OCI-LY1 (cell line): ENCODE data around the gene PPP1R9A.

Experiments used
- CTCF ChIP-seq: fragments of 200-600 bp; sonication (generic), shearing (Covaris generic); IDR thresholded peaks from 2 replicates; pipeline ENCODE4 v1.5.1; 2017; ENCODE audit warnings: mild to moderate bottlenecking, antibody characterized with exemption, low read length, moderate library complexity, mixed read lengths
- EZH2 ChIP-seq: fragments of 200-600 bp; sonication (generic), shearing (Covaris generic); IDR thresholded peaks from 2 replicates; pipeline ENCODE4 v1.8.0; 2017; ENCODE audit warnings: borderline replicate concordance, mixed run types, mild to moderate bottlenecking, antibody characterized with exemption, low read length, moderate library complexity, mixed read lengths

- TF ChIP-seq CTCF (no peak), EZH2 (no peak)
These were observed 199.0 kb downstream of the PPP1R9A start for GRCh38 chr7:95106401-95106800.
